GM12892 (cell line): Measurements from ENCODE around the gene FLYWCH2.

Source experiments
- POLR2A ChIP-seq: IDR thresholded peaks from 2 replicates; pipeline ENCODE4 v1.6.1; 2011; ENCODE audit warnings: low read depth, low read length, control low read depth
- POLR2AphosphoS5 ChIP-seq: IDR thresholded peaks from 2 replicates; pipeline ENCODE4 v1.6.1; 2011; ENCODE audit warnings: low read depth, low read length, control low read depth
- TAF1 ChIP-seq: IDR thresholded peaks from 2 replicates; pipeline ENCODE4 v1.6.1; 2011; ENCODE audit warnings: low read depth, mild to moderate bottlenecking, control low read depth, low read length, borderline replicate concordance

DNA sequence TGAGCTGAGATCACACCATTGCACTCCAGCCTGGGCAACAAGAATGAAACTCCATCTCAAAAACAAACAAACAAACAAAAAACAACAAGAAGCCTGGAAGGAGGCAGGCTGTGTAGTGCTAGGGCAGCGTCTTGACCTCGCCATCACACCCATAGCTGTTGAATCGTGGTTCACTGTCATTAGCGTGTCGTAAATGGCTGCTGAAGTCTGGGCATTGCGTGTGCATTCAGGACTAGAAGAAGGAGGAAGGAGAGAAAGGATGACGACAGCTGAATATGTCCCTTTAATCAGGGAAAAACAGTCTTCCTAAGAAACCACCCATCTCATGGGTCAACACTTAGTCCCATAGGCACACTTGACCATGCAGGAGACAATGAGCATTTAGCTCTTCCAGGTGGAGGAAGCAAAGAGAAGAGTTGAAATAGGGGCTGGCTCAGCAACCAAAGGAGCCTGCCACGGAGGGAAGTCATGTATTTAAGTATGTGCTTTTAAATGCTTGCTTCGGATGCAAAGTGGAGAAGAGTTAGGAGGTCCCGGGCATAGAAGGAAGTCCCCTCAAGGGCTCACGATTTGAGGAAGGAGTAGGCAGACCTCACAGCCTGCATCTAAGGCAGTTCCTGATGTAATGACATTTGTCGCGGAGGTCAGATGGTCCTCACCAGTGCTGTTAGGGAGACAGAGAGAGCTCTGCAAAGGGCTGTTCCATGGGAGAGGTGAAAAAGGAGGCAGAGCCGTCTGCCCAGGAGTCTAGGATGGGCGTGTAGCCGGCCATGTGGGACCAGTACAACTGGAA lies 33.9 kb upstream of the FLYWCH2 start:
- TF ChIP-seq POLR2A, result no peak
- TF ChIP-seq POLR2AphosphoS5, result no peak
- no peak for TF ChIP-seq TAF1
